PFSK-1 (cell line): ENCODE data around the gene WDR76.

ENCODE experiments used
- REST ChIP-seq, 2 experiments: IDR thresholded peaks; 2 replicates each; pipeline versions ENCODE4 v1.6.1 to v1.8.0; 2011 to 2012; ENCODE audit warnings: low read depth in 2 of 2, low read length in 2 of 2, control low read depth in 1 of 2, inconsistent platforms in 1 of 2, mild to moderate bottlenecking in 1 of 2, moderate library complexity in 1 of 2; ENCODE audit not compliant: insufficient read depth in 1 of 2
- TAF1 ChIP-seq: IDR thresholded peaks from 2 replicates; pipeline ENCODE4 v1.6.1; 2012; ENCODE audit warnings: low read length, control low read depth, borderline replicate concordance; ENCODE audit not compliant: insufficient read depth

GRCh38 chr15:43889042-43889441, 62.2 kb downstream of the WDR76 start:
- TF ChIP-seq TAF1 (no peak), REST (IDR thresholded peaks at IDR 0.05; ENCODE audit: insufficient read depth in 1 of 2, low read depth in 2 of 2, low read length in 2 of 2) (no peak)
